Lower leg skin (tissue), 4 donors: ENCODE measurements around the gene ZAR1. TPM values are rescaled to one million over a fixed set of nuclear protein-coding genes. Genes with fewer than 3 reads are reported as not detected.

Experiments
- DNase-seq, 2 donors: peaks; one replicate each; pipeline ENCODE4 v3.0.0-alpha.2; 2019; ENCODE audit warnings: low spot score in 2 of 2
- H3K4me3 ChIP-seq: fragments of 200-600 bp; sonication (generic); 2 replicates; pipeline ENCODE4 v1.5.1; 2017; ENCODE audit warnings: mild to moderate bottlenecking, low read depth; ENCODE audit not compliant: poor library complexity, severe bottlenecking
- POLR2A ChIP-seq, 2 donors: fragments of 450-650 bp; IDR thresholded peaks; one replicate each; pipeline ENCODE4 v1.6.1; 2016 to 2017; ENCODE audit warnings: antibody characterized with exemption in 2 of 2, mild to moderate bottlenecking in 1 of 2, moderate library complexity in 1 of 2
- WGBS, 2 donors: methylation state at CpG; one replicate each; pipeline ENCODE4 v1.1.5; 2018; 5-methylcytosine and 5-hydroxymethylcytosine counted together
- intact Hi-C: fragments of 100-400 bp; cut with DNase I; formaldehyde crosslinking; loops from one replicate; pipeline ENCODE4 v1.15.0; 2023; ENCODE audit warnings: low total_unique reads
- total RNA-seq, 4 donors: library from RNA; depleted of rRNA; stranded (reverse); fragments of >200 nt; gene quantifications; one replicate each; pipeline ENCODE4 v1.1.0, GENCODE V29; 2016
- TF ChIP-seq, protein P1 (sequence below), 3 donors: fragments of 450-650 bp; IDR thresholded peaks; one replicate each; pipeline ENCODE4 v1.5.1; 2016; ENCODE audit warnings: antibody characterized with exemption in 3 of 3, mild to moderate bottlenecking in 3 of 3, moderate library complexity in 2 of 3

The ZAR1 gene
- total RNA-seq, 4 donors from 2014 or later, result not detected

DNA sequence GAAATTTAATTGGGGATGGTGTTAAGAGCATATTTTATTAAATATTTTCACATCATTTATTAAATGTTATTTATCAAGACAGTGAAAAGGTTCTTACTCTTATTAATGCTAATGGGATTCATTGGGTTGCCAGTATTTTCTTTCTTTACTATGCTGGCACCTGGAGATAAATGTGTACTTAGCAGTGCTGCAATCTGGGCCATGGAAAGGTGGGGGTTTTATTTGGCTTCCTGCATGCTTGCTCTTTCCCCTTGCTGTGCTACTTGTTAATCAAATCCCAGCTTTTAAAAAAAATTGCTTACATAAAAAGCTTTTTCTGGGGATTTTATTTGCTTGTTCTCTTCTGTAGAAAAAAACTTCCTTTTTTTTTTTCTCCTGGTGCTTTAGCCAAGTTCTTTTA is 48.3 kb downstream of the ZAR1 start:
- DNase-seq, result no peak
- intact Hi-C loops, result no loop called here
- TF ChIP-seq POLR2A (IDR thresholded peaks at IDR 0.05), result no peak
- TF ChIP-seq, protein P1, sequence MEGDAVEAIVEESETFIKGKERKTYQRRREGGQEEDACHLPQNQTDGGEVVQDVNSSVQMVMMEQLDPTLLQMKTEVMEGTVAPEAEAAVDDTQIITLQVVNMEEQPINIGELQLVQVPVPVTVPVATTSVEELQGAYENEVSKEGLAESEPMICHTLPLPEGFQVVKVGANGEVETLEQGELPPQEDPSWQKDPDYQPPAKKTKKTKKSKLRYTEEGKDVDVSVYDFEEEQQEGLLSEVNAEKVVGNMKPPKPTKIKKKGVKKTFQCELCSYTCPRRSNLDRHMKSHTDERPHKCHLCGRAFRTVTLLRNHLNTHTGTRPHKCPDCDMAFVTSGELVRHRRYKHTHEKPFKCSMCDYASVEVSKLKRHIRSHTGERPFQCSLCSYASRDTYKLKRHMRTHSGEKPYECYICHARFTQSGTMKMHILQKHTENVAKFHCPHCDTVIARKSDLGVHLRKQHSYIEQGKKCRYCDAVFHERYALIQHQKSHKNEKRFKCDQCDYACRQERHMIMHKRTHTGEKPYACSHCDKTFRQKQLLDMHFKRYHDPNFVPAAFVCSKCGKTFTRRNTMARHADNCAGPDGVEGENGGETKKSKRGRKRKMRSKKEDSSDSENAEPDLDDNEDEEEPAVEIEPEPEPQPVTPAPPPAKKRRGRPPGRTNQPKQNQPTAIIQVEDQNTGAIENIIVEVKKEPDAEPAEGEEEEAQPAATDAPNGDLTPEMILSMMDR (IDR thresholded peaks at IDR 0.05), result no peak
- H3K4me3 ChIP-seq, result no peak overlapping the region

DNA sequence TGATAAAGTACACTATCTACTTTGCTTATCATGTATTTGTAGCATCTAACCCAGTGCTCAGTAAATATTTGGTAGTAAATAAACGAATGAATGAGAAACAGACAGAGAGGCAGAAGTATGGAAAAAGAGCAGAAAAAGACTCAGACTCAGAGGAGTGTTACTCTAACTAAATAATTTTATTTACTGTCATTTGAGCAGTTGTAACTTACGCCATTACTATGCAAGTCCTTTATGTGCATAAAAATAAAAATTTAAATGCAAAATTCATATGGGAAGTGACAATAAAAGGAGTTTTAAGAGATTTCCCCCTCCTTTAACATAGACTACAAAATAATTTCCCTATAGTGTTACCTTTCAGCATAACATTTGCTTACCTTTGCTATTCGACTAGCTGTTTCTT is 49.5 kb downstream of the ZAR1 start:
- no peak overlapping the region for H3K4me3 ChIP-seq
- DNase-seq, result no peak
- WGBS, 2 donors, result 95 to 96% methylated on average over 3 of the region's 3 CpGs
- TF ChIP-seq, protein P1 (IDR thresholded peaks at IDR 0.05), result no peak
- no peak for TF ChIP-seq POLR2A (IDR thresholded peaks at IDR 0.05)
- intact Hi-C loops, result no loop called here

DNA sequence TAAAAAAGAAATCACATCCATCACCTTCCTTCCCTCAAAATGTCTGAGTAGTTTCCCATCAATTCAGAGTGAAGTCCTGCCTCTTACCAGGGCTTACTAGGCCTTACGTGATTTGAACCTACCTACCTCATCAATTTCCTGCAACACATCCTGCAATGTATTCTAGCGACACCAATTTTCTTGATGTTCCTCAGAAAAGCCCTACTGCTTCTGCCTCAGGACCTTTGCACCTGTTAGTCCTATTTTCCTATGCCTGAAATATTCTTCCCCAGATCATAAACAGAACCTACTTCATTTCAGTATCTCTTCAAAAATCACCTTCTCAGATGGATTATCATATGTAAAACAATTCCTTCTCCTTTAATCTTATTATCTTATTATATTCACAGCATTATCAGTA is 52.8 kb downstream of the ZAR1 start:
- no peak for DNase-seq
- no peak overlapping the region for H3K4me3 ChIP-seq
- WGBS, 2 donors, result 92 to 97% methylated on average over 2 of the region's 2 CpGs
- intact Hi-C loops, result no loop called here
- TF ChIP-seq, protein P1 (IDR thresholded peaks at IDR 0.05), result no peak
- no peak for TF ChIP-seq POLR2A (IDR thresholded peaks at IDR 0.05)

DNA sequence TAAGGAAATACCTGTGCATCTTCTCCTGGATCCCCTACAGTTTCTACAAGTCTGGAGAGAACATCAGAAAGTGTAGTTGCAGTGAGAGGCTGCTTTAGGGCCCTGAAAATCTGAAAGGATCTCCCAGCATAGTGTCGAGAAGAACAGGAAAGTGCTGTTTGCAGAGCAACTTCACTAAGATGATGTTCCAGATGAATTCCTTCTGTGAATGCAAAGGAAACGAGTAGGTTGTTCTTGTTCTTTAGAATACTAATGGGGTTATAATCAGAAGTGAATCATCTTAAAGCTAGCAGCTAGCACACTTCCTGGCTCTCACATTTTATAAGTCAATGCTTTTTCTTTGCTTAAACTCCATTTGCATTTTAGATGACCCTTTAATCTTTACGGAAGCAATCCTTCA is 53.7 kb downstream of the ZAR1 start:
- no peak overlapping the region for H3K4me3 ChIP-seq
- intact Hi-C loops, result no loop called here
- no peak for DNase-seq
- TF ChIP-seq POLR2A (IDR thresholded peaks at IDR 0.05), result no peak
- TF ChIP-seq, protein P1 (IDR thresholded peaks at IDR 0.05), result no peak
- 72 to 87% methylated on average over 3 of the region's 3 CpGs for WGBS, 2 donors

Other genes starting within 250 kb of the ZAR1 start
- 10 to 100 TPM in 2 of 4 donors, 1 to 10 TPM in 2; 6.8 to 10.5 (median 8.8) TPM for gene TEC, start 220.4 kb upstream of the ZAR1 start, total RNA-seq
- gene SLAIN2, start 148.7 kb upstream of the ZAR1 start, total RNA-seq, result 100 to 1,000 TPM in 1 of 4 donors, 10 to 100 TPM in 3; 75.4 to 201 (median 88.6) TPM
- gene SLC10A4, start 6.9 kb upstream of the ZAR1 start, total RNA-seq, result under 1 TPM in 1 of 4 donors, not detected in 3; 0.19 TPM